Right lobe of liver (tissue), 4 donors: ENCODE measurements around the gene ZNF488.

Source experiments
- CTCF ChIP-seq, 4 donors: fragments of 200-600 bp in 3 of 4; fragments of 450-650 bp in 1 of 4; IDR thresholded peaks; one replicate each; pipeline versions ENCODE4 v1.5.1 to v1.8.0; 2016 to 2022; ENCODE audit warnings: antibody characterized with exemption in 4 of 4, mild to moderate bottlenecking in 2 of 4
- POLR2A ChIP-seq: fragments of 450-650 bp; IDR thresholded peaks from one replicate; pipeline ENCODE4 v1.6.1; 2017; ENCODE audit warnings: antibody characterized with exemption, mild to moderate bottlenecking
- donor health status: DM: no; HTN: no; CAD: no.
- donor health status: DM: no; HTN: no; CAD: no.
- donor health status: DM: no; HTN: yes; CAD: no.

- TF ChIP-seq CTCF (IDR thresholded peaks at IDR 0.05) (no peak), POLR2A (no peak)
These were observed 16.7 kb upstream of the ZNF488 start for GRCh38 chr10:47400786-47401185.
